Fibroblast of skin of right biceps (primary cell): ENCODE measurements around the gene KL.

Source experiments
- DNase-seq: peaks from one replicate; pipeline ENCODE4 v3.0.0-alpha.2; 2013

Gene KL

DNA sequence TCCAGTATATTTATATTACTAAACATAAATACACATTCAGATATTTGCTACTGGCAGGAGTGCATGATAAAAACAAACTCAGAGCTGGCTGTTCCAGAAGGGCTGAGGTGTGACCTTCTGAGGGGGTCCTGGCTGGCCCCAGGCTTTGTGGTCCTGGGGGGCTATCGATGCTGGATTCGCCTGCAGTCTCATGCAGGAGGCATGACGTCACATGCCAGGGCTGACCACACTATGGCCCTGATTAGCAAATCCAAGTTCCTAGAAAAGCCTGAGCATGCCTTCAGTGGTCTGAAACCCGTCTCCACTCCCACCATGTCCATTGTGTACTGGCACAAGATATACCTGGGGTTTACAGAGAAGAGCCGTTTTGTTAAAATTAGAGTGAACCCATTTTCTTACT is 97.9 kb downstream of the KL start:
- DNase-seq = no peak

DNA sequence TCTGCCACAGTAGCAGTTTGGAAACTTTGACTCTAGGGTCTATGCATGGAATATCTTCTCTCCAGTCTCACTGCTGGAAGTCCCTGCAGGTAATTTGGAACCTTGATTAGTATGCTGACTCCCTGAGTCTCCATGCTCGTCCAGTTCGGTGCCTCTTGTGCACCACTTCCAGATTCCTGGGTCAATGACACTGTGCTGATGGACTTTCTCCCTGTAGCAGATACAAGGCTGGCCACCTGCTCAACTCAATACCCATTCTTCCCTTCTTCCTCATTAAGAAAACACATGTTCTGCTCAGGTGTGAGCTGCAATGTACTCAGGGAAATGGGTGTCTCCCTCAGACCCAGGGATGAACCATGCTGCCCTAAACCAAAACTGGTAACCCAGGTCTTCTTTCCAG is 99.1 kb downstream of the KL start:
- no peak for DNase-seq
